Loucy (cell line): ENCODE data around the gene COA4.

Experiments
- H2AFZ ChIP-seq: fragments of 200-600 bp; sonication (generic); 2 replicates; pipeline ENCODE4 v1.6.0; 2016; ENCODE audit warnings: antibody characterized with exemption, mild to moderate bottlenecking, low read length, moderate library complexity
- H3F3A ChIP-seq: fragments of 200-600 bp; 2 replicates; pipeline ENCODE4 v1.6.0; 2016; ENCODE audit warnings: antibody characterized with exemption, low read depth, mild to moderate bottlenecking
- H3K27me3 ChIP-seq: fragments of 200-600 bp; sonication (generic); 2 replicates; pipeline ENCODE4 v1.6.1; 2014; ENCODE audit warnings: low read length, mild to moderate bottlenecking; ENCODE audit not compliant: insufficient read depth, poor library complexity, severe bottlenecking
- H3K36me3 ChIP-seq: fragments of 200-600 bp; sonication (generic); 2 replicates; pipeline ENCODE4 v1.6.1; 2016; ENCODE audit warnings: low read length; ENCODE audit not compliant: insufficient read depth
- H3K4me1 ChIP-seq: fragments of 200-600 bp; sonication (generic); 2 replicates; pipeline ENCODE4 v1.5.1; 2014; ENCODE audit warnings: low read length, mild to moderate bottlenecking; ENCODE audit not compliant: insufficient read depth, poor library complexity, severe bottlenecking
- H3K4me2 ChIP-seq: fragments of 200-600 bp; sonication (generic); 2 replicates; pipeline ENCODE4 v1.6.0; 2014; ENCODE audit warnings: antibody characterized with exemption, low read length, low read depth, mild to moderate bottlenecking; ENCODE audit not compliant: poor library complexity, severe bottlenecking
- H3K4me3 ChIP-seq: fragments of 200-600 bp; sonication (generic); 2 replicates; pipeline ENCODE4 v1.5.1; 2014; ENCODE audit warnings: low read length, mild to moderate bottlenecking, mixed read lengths; ENCODE audit not compliant: poor library complexity, severe bottlenecking
- H3K79me2 ChIP-seq: fragments of 200-600 bp; sonication (generic); 2 replicates; pipeline ENCODE4 v1.6.1; 2014; ENCODE audit warnings: low read length; ENCODE audit not compliant: insufficient read depth
- H3K9ac ChIP-seq: fragments of 200-600 bp; sonication (generic); 2 replicates; pipeline ENCODE4 v1.6.0; 2014; ENCODE audit warnings: mild to moderate bottlenecking, low read depth, low read length, moderate library complexity; ENCODE audit not compliant: poor library complexity, severe bottlenecking
- H3K9me2 ChIP-seq: fragments of 200-600 bp; sonication (generic); replicated peaks from 2 replicates; pipeline ENCODE4 v1.6.1; 2016; ENCODE audit warnings: low read depth, low read length, mixed read lengths
- H3K9me3 ChIP-seq: fragments of 200-600 bp; sonication (generic); 2 replicates; pipeline ENCODE4 v1.6.1; 2014; ENCODE audit warnings: mild to moderate bottlenecking, antibody characterized with exemption, low read length, low read depth; ENCODE audit not compliant: insufficient read depth
- H4K20me1 ChIP-seq: fragments of 200-600 bp; sonication (generic); 2 replicates; pipeline ENCODE4 v1.6.0; 2014; ENCODE audit warnings: antibody characterized with exemption, low read length, mild to moderate bottlenecking; ENCODE audit not compliant: insufficient read depth, poor library complexity, severe bottlenecking
- EZH2phosphoT487 ChIP-seq: fragments of 200-600 bp; IDR thresholded peaks from 2 replicates; pipeline ENCODE4 v1.6.1; 2018; ENCODE audit warnings: antibody characterized with exemption, mild to moderate bottlenecking, moderate library complexity, borderline replicate concordance
- TF ChIP-seq, protein P1 (sequence below): fragments of 200-600 bp; sonication (generic); conservative IDR thresholded peaks from 2 replicates; pipeline ENCODE4 v1.5.1; 2014; ENCODE audit warnings: mild to moderate bottlenecking, antibody characterized with exemption, low read length

COA4 gene

DNA sequence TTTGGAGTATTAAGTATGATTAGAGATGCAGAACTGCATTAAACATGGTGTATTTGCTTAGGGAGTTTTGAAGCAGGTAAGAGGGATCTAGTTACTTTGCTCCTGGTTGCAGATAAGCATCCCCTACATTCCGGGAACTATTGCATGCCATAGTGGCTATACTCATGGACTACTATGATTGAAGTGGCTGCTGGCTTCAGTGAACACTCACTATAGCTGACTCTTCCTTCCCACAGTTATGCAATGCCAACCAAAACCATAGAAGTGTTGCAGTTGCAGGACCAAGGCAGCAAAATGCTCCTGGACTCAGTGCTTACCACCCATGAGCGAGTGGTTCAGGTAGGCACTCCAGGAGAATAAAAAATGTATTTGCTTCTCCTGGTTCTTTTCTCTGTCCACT lies 17.0 kb downstream of the COA4 start:
- Histone ChIP-seq H3K9ac (no peak overlapping the region), H3K36me3 (peaks cover 17% of the 10 kb centered on the region; the same call in 1 of the 2 replicates)
- no peak for TF ChIP-seq EZH2phosphoT487
- TF ChIP-seq, protein P1, sequence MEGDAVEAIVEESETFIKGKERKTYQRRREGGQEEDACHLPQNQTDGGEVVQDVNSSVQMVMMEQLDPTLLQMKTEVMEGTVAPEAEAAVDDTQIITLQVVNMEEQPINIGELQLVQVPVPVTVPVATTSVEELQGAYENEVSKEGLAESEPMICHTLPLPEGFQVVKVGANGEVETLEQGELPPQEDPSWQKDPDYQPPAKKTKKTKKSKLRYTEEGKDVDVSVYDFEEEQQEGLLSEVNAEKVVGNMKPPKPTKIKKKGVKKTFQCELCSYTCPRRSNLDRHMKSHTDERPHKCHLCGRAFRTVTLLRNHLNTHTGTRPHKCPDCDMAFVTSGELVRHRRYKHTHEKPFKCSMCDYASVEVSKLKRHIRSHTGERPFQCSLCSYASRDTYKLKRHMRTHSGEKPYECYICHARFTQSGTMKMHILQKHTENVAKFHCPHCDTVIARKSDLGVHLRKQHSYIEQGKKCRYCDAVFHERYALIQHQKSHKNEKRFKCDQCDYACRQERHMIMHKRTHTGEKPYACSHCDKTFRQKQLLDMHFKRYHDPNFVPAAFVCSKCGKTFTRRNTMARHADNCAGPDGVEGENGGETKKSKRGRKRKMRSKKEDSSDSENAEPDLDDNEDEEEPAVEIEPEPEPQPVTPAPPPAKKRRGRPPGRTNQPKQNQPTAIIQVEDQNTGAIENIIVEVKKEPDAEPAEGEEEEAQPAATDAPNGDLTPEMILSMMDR: no peak

DNA sequence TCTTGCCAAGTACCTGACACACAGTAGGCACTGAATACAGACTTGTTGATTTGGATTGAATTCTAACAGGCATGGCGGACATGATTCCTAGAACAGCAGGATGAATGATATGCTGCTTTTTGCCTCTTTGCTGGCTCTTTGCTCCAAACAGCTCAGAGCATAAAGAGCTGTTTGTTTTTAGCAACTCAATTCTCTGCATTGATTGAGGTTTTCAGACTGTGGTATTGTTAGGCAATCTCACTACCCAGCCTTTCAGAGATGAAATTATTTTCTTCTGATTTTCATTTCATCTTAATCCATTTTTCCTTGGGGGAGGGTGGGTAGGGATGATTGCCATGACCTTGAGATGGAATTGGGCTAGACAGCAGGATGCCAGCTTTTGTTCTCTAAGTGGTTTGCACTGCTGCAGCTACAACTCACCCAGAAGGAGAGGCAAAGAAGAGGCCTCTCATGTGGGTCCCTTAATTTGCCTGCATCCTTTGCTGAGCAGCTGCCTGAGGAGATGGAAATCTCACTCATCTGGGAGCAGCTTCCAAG lies 20.5 kb downstream of the COA4 start:
- H3K9me3 ChIP-seq: no peaks in the 10 kb centered on the region
- no peaks in the 10 kb centered on the region for H3K9me2 ChIP-seq
- H3K36me3 ChIP-seq: peaks cover 3% of the 10 kb centered on the region; the same call in 1 of the 2 replicates
- no peaks in the 10 kb centered on the region for H4K20me1 ChIP-seq
- H3K4me2 ChIP-seq: no peak overlapping the region
- H3K79me2 ChIP-seq: no peaks in the 10 kb centered on the region
- no peak overlapping the region for H2AFZ ChIP-seq
- H3K27me3 ChIP-seq: no peaks in the 10 kb centered on the region
- no peak overlapping the region for H3K4me3 ChIP-seq
- no peaks in the 10 kb centered on the region for H3F3A ChIP-seq
- no peaks in the 10 kb centered on the region for H3K4me1 ChIP-seq
- TF ChIP-seq, protein P1: no peak
- TF ChIP-seq EZH2phosphoT487: no peak
- no peak overlapping the region for H3K9ac ChIP-seq

More for the DNA sequence above, 17.0 kb downstream of the COA4 start:
- Histone ChIP-seq H3K9me3 (no peaks in the 10 kb centered on the region), H3K79me2 (no peaks in the 10 kb centered on the region), H3F3A (no peaks in the 10 kb centered on the region), H3K4me1 (no peaks in the 10 kb centered on the region), H2AFZ (no peak overlapping the region), H3K4me2 (no peak overlapping the region), H4K20me1 (no peaks in the 10 kb centered on the region), H3K9me2 (no peaks in the 10 kb centered on the region), H3K27me3 (no peaks in the 10 kb centered on the region), H3K4me3 (no peak overlapping the region)

DNA sequence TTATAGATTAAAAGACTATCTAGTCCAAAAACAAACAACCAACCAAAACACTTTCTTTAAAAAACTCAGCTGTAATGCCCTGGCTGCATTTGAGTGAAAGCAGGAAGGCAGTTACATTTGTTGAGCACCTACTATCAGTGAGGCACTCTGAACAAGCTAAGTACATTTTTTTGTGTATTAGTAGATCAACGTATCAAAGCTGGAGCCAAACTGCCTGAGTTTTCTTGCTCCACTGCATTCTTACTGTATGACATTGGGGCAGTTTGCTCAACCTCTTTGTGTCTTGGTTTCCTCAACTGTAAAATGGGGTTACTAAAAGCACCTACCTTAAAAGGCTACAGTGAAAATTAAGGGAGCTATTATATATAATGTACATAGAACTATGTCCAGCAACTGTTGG lies 22.0 kb downstream of the COA4 start:
- Histone ChIP-seq H2AFZ (no peak overlapping the region), H3K9me3 (no peaks in the 10 kb centered on the region), H3K4me3 (no peak overlapping the region), H3K4me1 (no peaks in the 10 kb centered on the region), H4K20me1 (no peaks in the 10 kb centered on the region), H3K4me2 (no peak overlapping the region), H3K9ac (no peak overlapping the region), H3K79me2 (no peaks in the 10 kb centered on the region), H3K36me3 (peaks cover 5% of the 10 kb centered on the region; the same call in 1 of the 2 replicates), H3F3A (no peaks in the 10 kb centered on the region), H3K9me2 (no peaks in the 10 kb centered on the region), H3K27me3 (no peaks in the 10 kb centered on the region)
- TF ChIP-seq, protein P1: no peak
- TF ChIP-seq EZH2phosphoT487: no peak
